ENCODE data around the gene ACOT6. TPM values are rescaled to one million over a fixed set of nuclear protein-coding genes. Genes with fewer than 3 reads are reported as not detected.

Gene ACOT6
- total RNA-seq, 1 donor from 2014 or later: not detected

GRCh38 chr14:73666583-73666982 is 54.3 kb downstream of the ACOT6 start:
- no peaks in the 10 kb centered on the region for H3K27me3 Mint-ChIP-seq (ENCODE audit: unreplicated experiment)
- no peaks in the 10 kb centered on the region for H3K36me3 Mint-ChIP-seq (ENCODE audit: unreplicated experiment)
- DNase-seq: no peak
- H3K9me3 Mint-ChIP-seq (ENCODE audit: unreplicated experiment): no peaks in the 10 kb centered on the region
- TF ChIP-seq CTCF (IDR thresholded peaks at IDR 0.05; ENCODE audit: partially characterized antibody, unreplicated experiment): no peak
- H3K27ac Mint-ChIP-seq (ENCODE audit: unreplicated experiment): no peak overlapping the region
- no peaks in the 10 kb centered on the region for H3K4me1 Mint-ChIP-seq (ENCODE audit: low read depth, unreplicated experiment)
- no peak overlapping the region for H3K4me3 Mint-ChIP-seq (ENCODE audit: unreplicated experiment)

DNA sequence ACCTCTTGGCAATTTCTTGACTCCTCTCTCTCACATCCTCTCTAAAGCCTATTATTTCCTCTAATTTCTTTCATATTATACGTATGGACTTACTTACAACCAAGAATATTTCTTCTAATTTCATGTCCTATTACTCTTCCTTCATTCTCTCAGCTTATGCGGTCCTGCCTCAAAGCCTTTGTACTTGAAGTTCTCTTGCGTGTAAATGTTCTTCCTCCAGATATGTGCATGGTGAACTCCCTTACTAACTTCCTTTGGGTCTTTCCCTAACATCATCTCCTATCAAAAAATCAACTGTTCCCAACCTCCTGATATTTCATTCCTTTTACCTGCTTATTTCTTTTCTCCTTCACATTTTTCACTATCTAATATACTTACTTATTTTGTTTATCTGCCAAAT is 55.5 kb downstream of the ACOT6 start:
- Mint-ChIP-seq H3K27ac (ENCODE audit: unreplicated experiment) (no peak overlapping the region), H3K9me3 (ENCODE audit: unreplicated experiment) (no peaks in the 10 kb centered on the region), H3K4me3 (ENCODE audit: unreplicated experiment) (no peak overlapping the region), H3K4me1 (ENCODE audit: low read depth, unreplicated experiment) (no peaks in the 10 kb centered on the region), H3K36me3 (ENCODE audit: unreplicated experiment) (no peaks in the 10 kb centered on the region), H3K27me3 (ENCODE audit: unreplicated experiment) (no peaks in the 10 kb centered on the region)
- DNase-seq: no peak
- TF ChIP-seq CTCF (IDR thresholded peaks at IDR 0.05; ENCODE audit: partially characterized antibody, unreplicated experiment): no peak

Other genes starting within 250 kb of the ACOT6 start
- gene NUMB, start 154.0 kb upstream of the ACOT6 start, total RNA-seq (ENCODE audit: unreplicated experiment): 48.0 TPM
- gene RIOX1, start 121.6 kb upstream of the ACOT6 start, total RNA-seq (ENCODE audit: unreplicated experiment): 13.6 TPM
- gene ACOT1, start 75.4 kb upstream of the ACOT6 start, total RNA-seq (ENCODE audit: unreplicated experiment): 1.4 TPM
- not detected for gene HEATR4, start 53.6 kb upstream of the ACOT6 start, total RNA-seq (ENCODE audit: unreplicated experiment)
- gene ACOT2, start 43.3 kb upstream of the ACOT6 start, total RNA-seq (ENCODE audit: unreplicated experiment): 7.6 TPM
- gene ACOT4, start 20.6 kb upstream of the ACOT6 start, total RNA-seq (ENCODE audit: unreplicated experiment): not detected
- 18.5 TPM for gene DNAL1, start 32.5 kb downstream of the ACOT6 start, total RNA-seq (ENCODE audit: unreplicated experiment)
- 145 TPM for gene PNMA1, start 101.9 kb downstream of the ACOT6 start, total RNA-seq (ENCODE audit: unreplicated experiment)
- gene PTGR2, start 239.3 kb downstream of the ACOT6 start, total RNA-seq (ENCODE audit: unreplicated experiment): 8.7 TPM